ENCODE measurements around the gene TBATA. TPM values are rescaled to one million over a fixed set of nuclear protein-coding genes. Genes with fewer than 3 reads are reported as not detected.

Gene TBATA
- total RNA-seq, 1 donor = not detected

DNA sequence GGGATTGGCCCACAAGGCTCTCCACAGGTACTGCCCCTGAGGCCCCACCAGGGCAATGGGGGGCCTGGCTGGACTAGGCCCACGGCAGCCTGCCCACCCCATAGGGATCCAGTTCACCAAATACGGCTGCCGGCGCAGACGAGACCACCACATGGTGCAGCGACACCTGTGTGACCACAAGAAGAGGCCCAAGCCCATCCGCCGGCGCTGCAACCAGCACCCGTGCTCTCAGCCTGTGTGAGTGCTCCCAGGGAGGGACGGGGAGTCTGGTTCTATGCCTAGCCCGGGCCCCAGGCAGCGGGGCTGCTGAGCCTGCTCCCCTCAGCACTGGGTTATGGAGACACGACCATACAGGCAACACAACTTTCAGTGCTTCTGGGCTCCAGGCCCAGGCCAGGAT lies 33.2 kb downstream of the TBATA start:
- Histone ChIP-seq H3K4me1 (ENCODE audit: insufficient read depth, low read length) (no peaks in the 10 kb centered on the region), H3K4me3 (ENCODE audit: low read length) (no peak overlapping the region), H3K9me3 (ENCODE audit: low read depth, low read length) (no peaks in the 10 kb centered on the region), H3K27me3 (ENCODE audit: insufficient read depth, low read length) (no peaks in the 10 kb centered on the region)

DNA sequence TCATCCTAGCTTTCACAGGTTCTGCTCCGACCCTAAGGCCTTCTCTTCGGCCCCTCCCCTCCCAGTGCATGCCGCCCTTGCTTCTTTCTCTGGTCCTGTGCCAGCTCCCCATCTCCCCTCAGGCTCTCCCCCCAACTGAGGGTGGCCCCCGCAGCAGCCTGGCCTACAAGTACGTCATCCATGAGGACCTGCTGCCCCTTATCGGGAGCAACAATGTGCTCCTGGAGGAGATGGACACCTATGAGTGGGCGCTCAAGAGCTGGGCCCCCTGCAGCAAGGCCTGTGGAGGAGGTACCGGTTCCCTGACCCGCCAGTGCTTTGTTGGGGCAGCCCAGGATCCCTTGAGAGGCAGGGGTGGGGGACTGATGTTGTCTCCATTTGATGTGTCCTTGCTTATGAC lies 33.8 kb downstream of the TBATA start:
- Histone ChIP-seq H3K9me3 (ENCODE audit: low read depth, low read length) (no peaks in the 10 kb centered on the region), H3K4me3 (ENCODE audit: low read length) (no peak overlapping the region), H3K4me1 (ENCODE audit: insufficient read depth, low read length) (no peaks in the 10 kb centered on the region), H3K27me3 (ENCODE audit: insufficient read depth, low read length) (no peaks in the 10 kb centered on the region)

DNA sequence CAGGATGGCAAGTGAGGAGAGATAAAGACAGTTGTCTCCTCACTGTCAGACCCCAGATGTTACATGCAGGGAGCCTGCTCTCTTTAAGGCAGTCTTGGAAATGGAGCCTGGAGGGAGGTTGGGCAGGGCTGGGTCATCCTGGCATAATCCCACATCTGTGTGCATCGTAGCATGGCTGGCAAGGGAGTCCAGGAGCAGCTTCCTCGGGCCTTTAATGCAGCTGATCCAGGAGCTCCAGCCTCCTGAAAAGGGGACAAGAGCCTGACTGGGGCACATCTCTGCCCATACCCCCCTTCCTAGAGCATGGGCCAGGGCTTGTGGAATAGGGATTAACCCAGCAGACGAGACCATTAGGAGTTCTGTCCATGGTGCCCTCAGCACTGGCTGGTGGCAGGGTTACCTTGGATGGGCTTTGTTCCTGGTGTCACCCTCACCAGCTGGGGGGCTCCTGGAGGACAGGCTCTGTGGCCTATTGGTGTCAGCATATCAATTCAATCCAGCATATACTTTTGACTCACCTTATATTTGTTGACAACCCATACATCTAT lies 34.9 kb downstream of the TBATA start:
- Histone ChIP-seq H3K4me1 (ENCODE audit: insufficient read depth, low read length) (no peaks in the 10 kb centered on the region), H3K9me3 (ENCODE audit: low read depth, low read length) (no peaks in the 10 kb centered on the region), H3K27me3 (ENCODE audit: insufficient read depth, low read length) (no peaks in the 10 kb centered on the region), H3K4me3 (ENCODE audit: low read length) (no peak overlapping the region)

DNA sequence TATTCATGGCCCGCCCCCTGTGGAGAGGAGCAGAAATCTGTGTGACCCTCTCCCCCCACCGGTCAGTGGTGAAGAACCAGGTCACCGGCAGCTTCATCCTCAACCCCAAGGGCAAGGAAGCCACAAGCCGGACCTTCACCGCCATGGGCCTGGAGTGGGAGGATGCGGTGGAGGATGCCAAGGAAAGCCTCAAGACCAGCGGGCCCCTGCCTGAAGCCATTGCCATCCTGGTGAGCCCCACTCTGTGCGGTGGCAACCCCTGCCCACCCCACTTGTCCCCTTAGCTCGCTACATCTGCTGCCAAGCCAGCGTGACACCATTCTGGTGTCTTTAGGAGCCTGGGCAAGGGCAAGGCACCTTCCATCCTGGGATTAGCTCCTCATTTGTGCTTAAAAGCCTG lies 35.4 kb downstream of the TBATA start:
- no peaks in the 10 kb centered on the region for H3K27me3 ChIP-seq (ENCODE audit: insufficient read depth, low read length)
- H3K4me1 ChIP-seq (ENCODE audit: insufficient read depth, low read length) = no peaks in the 10 kb centered on the region
- no peak overlapping the region for H3K4me3 ChIP-seq (ENCODE audit: low read length)
- no peaks in the 10 kb centered on the region for H3K9me3 ChIP-seq (ENCODE audit: low read depth, low read length)

DNA sequence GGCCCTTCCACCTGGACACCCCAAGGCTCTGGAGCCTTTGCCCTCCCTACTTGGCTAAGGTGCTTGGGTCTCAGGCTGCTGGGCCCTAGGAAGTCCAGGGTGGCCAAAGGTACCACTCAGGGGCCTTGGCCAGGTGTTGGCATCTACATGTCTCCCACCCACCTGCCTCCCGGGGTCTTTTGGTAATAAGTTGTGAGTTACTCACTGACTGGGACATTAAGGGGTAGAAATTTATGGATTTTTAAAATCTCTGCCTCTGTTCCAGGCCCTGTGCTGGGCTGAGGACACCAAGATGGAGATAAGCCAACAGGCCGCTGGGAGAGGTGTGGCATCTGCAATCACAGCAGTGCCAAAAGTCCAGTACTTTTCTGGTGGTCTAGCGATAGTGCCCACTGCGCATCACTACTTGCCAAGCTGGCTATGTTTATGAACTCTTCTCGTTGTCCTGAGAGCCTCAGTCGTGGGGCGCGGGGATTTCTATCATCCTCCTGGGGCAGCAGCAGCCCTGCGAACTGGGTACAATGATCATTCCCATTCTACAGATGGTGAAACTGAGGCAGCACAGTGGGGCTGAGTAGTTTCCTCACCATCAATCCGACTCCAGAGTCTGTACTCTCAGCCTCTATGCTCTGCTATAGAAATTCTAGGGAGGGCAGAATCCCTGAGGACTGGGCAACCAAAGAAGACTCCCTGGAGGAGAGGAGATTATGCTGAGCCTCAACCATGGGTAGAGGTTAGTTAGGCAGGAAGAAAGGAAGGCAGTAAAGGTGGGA lies 36.2 kb downstream of the TBATA start:
- Histone ChIP-seq H3K9me3 (ENCODE audit: low read depth, low read length) (no peaks in the 10 kb centered on the region), H3K4me3 (ENCODE audit: low read length) (no peak overlapping the region), H3K27me3 (ENCODE audit: insufficient read depth, low read length) (no peaks in the 10 kb centered on the region), H3K4me1 (ENCODE audit: insufficient read depth, low read length) (no peaks in the 10 kb centered on the region)

DNA sequence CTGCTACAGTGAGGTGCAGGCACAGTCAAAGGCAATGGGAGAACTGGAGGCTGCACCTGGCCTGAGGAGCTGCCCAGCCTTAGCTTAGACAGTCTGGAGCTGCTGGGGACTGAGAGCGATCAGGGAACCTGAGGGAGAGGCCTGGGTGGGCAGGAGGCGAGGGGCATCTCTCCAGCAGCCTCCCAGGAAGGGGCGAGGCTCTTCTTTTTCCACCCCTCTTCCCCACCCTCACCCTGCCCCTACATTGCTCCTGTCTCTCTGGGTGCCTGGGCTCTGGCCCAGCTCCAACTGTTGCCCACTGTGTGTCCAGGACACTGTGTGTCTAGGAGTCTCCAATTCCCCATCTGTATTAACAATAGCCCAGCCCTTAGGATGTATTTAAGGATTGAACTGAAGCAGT lies 36.9 kb downstream of the TBATA start:
- Histone ChIP-seq H3K9me3 (ENCODE audit: low read depth, low read length) (no peaks in the 10 kb centered on the region), H3K4me3 (ENCODE audit: low read length) (no peak overlapping the region), H3K27me3 (ENCODE audit: insufficient read depth, low read length) (no peaks in the 10 kb centered on the region), H3K4me1 (ENCODE audit: insufficient read depth, low read length) (no peaks in the 10 kb centered on the region)

DNA sequence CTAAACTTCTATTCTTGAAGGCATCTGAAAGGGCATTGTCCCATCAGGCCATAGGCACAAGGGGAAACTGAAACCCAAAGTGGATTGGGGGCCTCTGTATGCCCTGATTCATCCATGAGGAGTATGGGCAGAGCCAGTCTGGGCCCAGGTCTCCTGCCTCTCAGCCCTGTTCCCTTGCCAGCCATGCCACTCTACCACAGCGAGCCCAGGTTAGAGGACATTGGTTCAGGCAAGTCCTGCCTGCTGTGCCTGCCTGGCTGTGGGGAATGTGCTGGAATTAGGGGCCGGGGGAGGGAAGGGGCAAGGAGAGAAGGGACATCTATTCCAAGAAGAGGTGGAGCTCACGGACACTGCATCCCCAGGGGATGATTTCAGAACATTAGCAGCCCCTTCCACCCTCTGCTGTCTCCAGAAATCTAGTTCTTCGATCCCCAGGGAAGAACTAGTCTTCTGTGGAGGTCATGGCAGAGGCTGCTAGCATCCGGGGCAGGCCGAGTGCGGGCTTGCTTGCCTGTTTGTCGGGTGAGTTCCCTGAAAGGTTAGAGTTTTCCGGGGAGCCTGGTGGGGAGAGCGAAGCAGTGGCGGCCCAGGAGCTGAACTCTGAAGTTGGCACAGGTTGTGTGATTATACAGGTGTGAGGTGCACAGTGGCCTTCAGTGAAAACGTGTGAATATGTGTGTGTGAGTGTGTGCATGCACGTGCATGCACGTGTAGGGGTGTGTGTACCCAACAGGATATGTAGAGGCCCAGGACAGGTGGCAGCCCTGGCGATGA lies 37.8 kb downstream of the TBATA start:
- H3K9me3 ChIP-seq (ENCODE audit: low read depth, low read length) = no peaks in the 10 kb centered on the region
- H3K27me3 ChIP-seq (ENCODE audit: insufficient read depth, low read length) = no peaks in the 10 kb centered on the region
- no peak overlapping the region for H3K4me3 ChIP-seq (ENCODE audit: low read length)
- H3K4me1 ChIP-seq (ENCODE audit: insufficient read depth, low read length) = peaks cover 6% of the 10 kb centered on the region

DNA sequence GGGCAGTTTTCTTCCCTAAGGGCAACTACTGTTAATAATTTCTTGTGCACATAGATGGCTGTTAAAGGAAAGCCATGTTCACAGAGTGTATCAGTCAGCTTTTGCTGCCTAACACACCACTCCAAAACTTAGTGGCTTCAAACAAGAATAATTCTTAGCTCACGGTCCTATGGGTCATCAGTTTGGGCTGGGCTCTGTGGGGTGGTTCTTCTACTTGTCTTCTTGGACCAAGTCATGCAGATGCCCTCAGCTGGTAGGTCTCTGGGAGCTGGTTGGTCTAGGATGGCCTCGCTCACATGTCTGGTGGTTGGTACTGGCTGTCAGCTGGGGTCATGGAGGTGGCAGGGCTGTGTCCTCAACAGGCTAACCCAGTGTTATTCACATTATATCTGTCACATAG lies 39.6 kb downstream of the TBATA start:
- no peak overlapping the region for H3K4me3 ChIP-seq (ENCODE audit: low read length)
- H3K4me1 ChIP-seq (ENCODE audit: insufficient read depth, low read length) = peaks cover 9% of the 10 kb centered on the region
- no peaks in the 10 kb centered on the region for H3K9me3 ChIP-seq (ENCODE audit: low read depth, low read length)
- no peaks in the 10 kb centered on the region for H3K27me3 ChIP-seq (ENCODE audit: insufficient read depth, low read length)

DNA sequence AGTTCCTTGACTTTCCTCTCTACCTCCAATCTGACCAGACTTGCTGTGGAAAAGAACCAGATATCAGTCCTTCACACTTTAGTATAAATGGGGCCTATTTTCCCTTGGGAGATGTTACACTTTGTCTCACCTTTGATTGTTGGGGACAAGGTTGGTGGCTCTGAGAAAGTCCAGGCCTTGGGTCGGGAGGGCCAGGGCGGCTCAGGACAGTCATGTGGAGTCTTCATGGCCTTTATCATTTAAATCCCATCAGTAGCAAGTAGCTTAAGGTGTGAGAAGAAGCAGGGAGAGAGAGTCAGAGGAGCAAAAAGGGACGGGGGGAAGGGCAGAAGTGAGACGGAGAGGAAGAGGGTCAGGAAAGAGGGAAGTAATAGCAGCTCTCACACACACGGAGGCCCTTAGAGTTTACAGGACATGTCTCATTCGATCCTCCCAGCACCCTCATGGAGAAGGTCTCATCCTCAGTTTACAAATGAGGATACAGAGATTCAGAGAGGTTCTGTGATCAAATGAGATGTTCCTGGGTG lies 40.5 kb downstream of the TBATA start:
- H3K27me3 ChIP-seq (ENCODE audit: insufficient read depth, low read length) = no peaks in the 10 kb centered on the region
- no peak overlapping the region for H3K4me3 ChIP-seq (ENCODE audit: low read length)
- H3K4me1 ChIP-seq (ENCODE audit: insufficient read depth, low read length) = peaks cover 9% of the 10 kb centered on the region
- H3K9me3 ChIP-seq (ENCODE audit: low read depth, low read length) = no peaks in the 10 kb centered on the region

DNA sequence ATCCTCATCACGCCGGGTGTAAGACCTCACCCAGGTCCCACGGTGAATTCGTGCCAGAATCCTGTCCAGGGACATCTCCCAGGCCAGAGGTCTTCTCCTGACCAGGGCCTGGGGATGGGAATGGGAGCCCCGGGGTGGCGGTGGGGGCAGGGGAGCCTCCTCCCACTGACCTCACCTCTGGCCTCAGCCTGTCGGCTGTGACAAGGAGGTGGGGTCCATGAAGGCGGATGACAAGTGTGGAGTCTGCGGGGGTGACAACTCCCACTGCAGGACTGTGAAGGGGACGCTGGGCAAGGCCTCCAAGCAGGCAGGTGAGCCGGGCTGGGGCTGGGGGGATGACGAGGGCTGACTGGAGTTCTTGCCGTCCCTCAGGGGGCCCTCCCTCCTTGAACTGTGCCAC lies 41.3 kb downstream of the TBATA start:
- H3K27me3 ChIP-seq (ENCODE audit: insufficient read depth, low read length) = no peaks in the 10 kb centered on the region
- H3K4me3 ChIP-seq (ENCODE audit: low read length) = no peak overlapping the region
- H3K9me3 ChIP-seq (ENCODE audit: low read depth, low read length) = no peaks in the 10 kb centered on the region
- H3K4me1 ChIP-seq (ENCODE audit: insufficient read depth, low read length) = peaks cover 9% of the 10 kb centered on the region

DNA sequence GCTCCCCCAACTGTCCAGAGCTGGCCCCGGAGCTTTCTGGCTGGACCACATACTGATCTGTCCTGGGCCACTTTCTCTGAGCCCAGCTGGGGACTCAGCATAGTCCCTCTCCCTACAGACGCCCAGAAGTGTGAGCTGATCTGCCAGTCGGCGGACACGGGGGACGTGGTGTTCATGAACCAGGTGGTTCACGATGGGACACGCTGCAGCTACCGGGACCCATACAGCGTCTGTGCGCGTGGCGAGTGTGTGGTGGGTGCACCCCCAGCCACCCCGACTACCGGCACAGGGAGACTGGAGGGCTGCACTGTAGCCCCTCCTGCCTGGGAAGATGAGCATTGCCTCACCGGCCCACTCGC lies 41.8 kb downstream of the TBATA start:
- Histone ChIP-seq H3K27me3 (ENCODE audit: insufficient read depth, low read length) (no peaks in the 10 kb centered on the region), H3K4me1 (ENCODE audit: insufficient read depth, low read length) (peaks cover 9% of the 10 kb centered on the region), H3K9me3 (ENCODE audit: low read depth, low read length) (no peaks in the 10 kb centered on the region), H3K4me3 (ENCODE audit: low read length) (no peak overlapping the region)

DNA sequence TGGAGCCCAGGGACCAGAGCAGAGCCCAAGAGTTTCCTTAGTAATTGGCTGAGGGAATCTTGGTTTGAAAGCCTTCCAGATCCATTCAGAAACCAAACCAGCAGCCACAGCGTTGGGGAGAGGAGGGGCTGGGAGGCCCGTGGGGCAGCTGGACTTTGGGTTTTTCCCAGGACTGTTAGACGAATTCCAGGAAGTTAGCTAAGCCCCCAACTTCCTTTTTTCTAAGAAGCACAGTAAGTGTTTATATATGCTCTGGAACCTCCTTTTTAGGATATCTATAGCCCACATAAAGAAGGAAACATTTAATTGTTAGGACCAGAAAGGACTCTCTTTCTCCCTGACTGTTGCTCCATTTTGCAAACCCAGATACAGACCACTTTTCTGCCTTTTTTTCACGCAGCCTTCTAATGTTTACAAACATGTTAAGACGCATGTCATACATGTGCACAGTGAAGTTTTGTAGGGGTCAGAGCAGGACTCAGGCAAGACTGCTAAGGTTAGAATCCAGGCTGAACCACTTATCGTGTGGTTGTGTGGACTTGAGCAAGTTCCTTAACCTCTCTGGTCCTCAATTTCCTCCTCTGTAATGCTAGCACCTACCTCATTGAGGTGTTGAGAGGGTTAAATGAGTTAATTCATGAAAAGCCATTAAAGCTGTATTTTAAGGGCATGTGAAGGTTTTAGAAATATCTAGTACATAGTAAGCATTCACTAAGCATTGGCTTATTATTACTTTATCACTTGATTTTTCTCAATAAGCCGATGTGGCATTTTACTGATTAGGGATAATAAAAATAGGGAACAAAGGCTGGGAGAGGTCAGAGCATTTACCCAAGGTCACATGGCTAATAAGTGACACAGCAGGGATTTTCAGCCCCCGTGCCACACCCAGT lies 42.4 kb downstream of the TBATA start:
- Histone ChIP-seq H3K27me3 (ENCODE audit: insufficient read depth, low read length) (no peaks in the 10 kb centered on the region), H3K9me3 (ENCODE audit: low read depth, low read length) (no peaks in the 10 kb centered on the region), H3K4me1 (ENCODE audit: insufficient read depth, low read length) (peaks cover 9% of the 10 kb centered on the region), H3K4me3 (ENCODE audit: low read length) (no peak overlapping the region)

DNA sequence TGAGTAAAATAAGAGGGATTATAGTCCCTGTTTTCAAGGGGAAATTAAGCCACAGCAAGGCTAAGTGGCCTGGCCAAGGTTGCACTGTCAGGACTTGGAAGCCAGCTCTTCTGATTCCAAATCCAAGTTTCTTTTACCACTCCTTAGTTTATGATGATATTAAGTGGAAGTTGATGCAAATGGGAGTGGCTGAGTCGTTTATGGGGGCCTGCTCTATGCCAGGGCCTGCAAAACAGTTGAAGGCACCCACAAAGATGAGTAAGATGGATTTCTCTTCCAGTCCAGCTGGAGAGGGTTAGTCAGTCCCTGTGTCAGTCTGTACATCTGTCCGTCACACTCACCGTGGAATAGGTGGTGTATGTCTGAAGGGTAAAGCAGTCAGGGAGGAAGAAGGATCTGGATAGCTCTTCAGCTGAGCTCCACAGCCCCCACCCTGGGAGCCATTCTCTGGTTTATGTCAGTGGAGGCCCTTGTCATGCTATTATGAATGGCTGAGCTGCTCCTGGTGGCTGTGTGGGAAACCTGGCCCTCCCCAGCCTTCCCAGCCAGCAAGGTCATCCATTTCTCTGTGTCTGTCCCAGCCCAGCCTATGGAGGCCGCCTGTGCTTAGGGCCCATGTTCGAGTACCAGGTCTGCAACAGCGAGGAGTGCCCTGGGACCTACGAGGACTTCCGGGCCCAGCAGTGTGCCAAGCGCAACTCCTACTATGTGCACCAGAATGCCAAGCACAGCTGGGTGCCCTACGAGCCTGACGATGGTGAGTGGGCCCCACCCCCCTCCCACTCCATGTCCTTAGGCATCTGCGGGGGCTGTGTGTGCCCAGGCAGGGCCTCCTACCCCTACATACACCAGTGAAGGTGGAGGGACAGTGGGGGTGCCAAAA lies 44.5 kb downstream of the TBATA start:
- peaks cover 9% of the 10 kb centered on the region for H3K4me1 ChIP-seq (ENCODE audit: insufficient read depth, low read length)
- H3K9me3 ChIP-seq (ENCODE audit: low read depth, low read length) = no peaks in the 10 kb centered on the region
- no peak overlapping the region for H3K4me3 ChIP-seq (ENCODE audit: low read length)
- H3K27me3 ChIP-seq (ENCODE audit: insufficient read depth, low read length) = no peaks in the 10 kb centered on the region

DNA sequence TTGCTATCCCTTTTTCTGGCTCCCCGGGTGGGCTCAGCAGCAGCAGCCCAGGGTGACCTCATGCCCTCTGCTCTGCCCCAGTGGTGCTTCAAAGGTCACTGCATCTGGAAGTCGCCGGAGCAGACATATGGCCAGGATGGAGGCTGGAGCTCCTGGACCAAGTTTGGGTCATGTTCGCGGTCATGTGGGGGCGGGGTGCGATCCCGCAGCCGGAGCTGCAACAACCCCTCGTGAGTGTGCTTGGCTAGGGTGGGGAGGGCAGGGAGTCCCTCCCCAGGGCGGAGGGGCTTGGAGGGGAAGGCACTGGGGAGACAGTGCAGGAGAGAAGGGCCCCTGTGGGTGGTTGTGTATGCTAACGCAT lies 46.4 kb downstream of the TBATA start:
- H3K9me3 ChIP-seq (ENCODE audit: low read depth, low read length) = no peaks in the 10 kb centered on the region

More for the DNA sequence above, 46.4 kb downstream of the TBATA start:
- Histone ChIP-seq H3K4me1 (ENCODE audit: insufficient read depth, low read length) (peaks cover 9% of the 10 kb centered on the region), H3K4me3 (ENCODE audit: low read length) (no peak overlapping the region), H3K27me3 (ENCODE audit: insufficient read depth, low read length) (no peaks in the 10 kb centered on the region)
